PC-9 (cell line): Measurements from ENCODE around the gene PKD1L1. TPM values are rescaled to one million over a fixed set of nuclear protein-coding genes. Genes with fewer than 3 reads are reported as not detected.
A peak's percentile ranks its signal among the peaks of the same experiment; 100 is the strongest.

Experiments
- BruUV-seq: library from RNA; stranded (reverse); fragments of 400-500 nt; replicated peaks from 2 replicates; lab custom pipeline; 2021; lab: Mats Ljungman, UMichigan
- CTCF ChIA-PET: fragments of 300-600 bp; sonication (Branson Sonifier 250); formaldehyde crosslinking; loops from one replicate; lab custom pipeline; 2022; ENCODE audit warnings: antibody characterized with exemption; lab: Charles Lee
- POLR2A ChIA-PET: fragments of 300-600 bp; sonication (Branson Sonifier 250); formaldehyde crosslinking; loops from one replicate; lab custom pipeline; 2022; ENCODE audit warnings: antibody characterized with exemption; ENCODE audit not compliant: unreplicated experiment; lab: Charles Lee
- DNase-seq, 2 experiments: peaks; one replicate each; pipeline versions ENCODE4 v3.0.0 to v3.0.0-alpha.2; 2015 to 2022; ENCODE audit warnings: mixed read lengths in 1 of 2
- H2AFZ ChIP-seq: fragments of 200-600 bp; sonication (generic); 2 replicates; pipeline ENCODE4 v1.8.1; 2017; ENCODE audit warnings: antibody characterized with exemption
- H3F3A ChIP-seq: fragments of 200-600 bp; sonication (generic); 2 replicates; pipeline ENCODE4 v1.8.1; 2017; ENCODE audit warnings: antibody characterized with exemption, mild to moderate bottlenecking, low read depth; ENCODE audit not compliant: insufficient read depth
- H3K27ac ChIP-seq: fragments of 200-600 bp; sonication (generic); 2 replicates; pipeline ENCODE4 v1.6.1; 2016; ENCODE audit warnings: mixed run types
- H3K27me3 ChIP-seq: fragments of 200-600 bp; sonication (generic); 2 replicates; pipeline ENCODE4 v1.6.1; 2016; ENCODE audit warnings: low read depth, mixed run types; ENCODE audit not compliant: insufficient read depth
- H3K36me3 ChIP-seq: fragments of 200-600 bp; sonication (generic); 2 replicates; pipeline ENCODE4 v1.6.1; 2016; ENCODE audit warnings: low read depth, mixed run types
- H3K4me1 ChIP-seq: fragments of 200-600 bp; sonication (generic); replicated peaks from 2 replicates; pipeline ENCODE4 v1.6.1; 2016; ENCODE audit warnings: mixed run types; ENCODE audit not compliant: insufficient read depth
- H3K4me2 ChIP-seq: fragments of 200-600 bp; sonication (generic); 2 replicates; pipeline ENCODE4 v1.6.1; 2017; ENCODE audit warnings: mixed run types
- H3K4me3 ChIP-seq: fragments of 200-600 bp; sonication (generic); 2 replicates; pipeline ENCODE4 v1.6.1; 2016; ENCODE audit warnings: mixed run types
- H3K79me2 ChIP-seq: fragments of 200-600 bp; sonication (generic); 2 replicates; pipeline ENCODE4 v1.6.1; 2017; ENCODE audit warnings: low read depth, mixed run types
- H3K9me2 ChIP-seq: fragments of 200-600 bp; sonication (generic); 2 replicates; pipeline ENCODE4 v1.8.1; 2017; ENCODE audit warnings: mild to moderate bottlenecking; ENCODE audit not compliant: insufficient read depth
- H3K9me3 ChIP-seq: fragments of 200-600 bp; sonication (generic); 2 replicates; pipeline ENCODE4 v1.8.1; 2016; ENCODE audit warnings: low read depth; ENCODE audit not compliant: insufficient read depth
- H4K20me1 ChIP-seq: fragments of 200-600 bp; sonication (generic); 2 replicates; pipeline ENCODE4 v1.8.1; 2017; ENCODE audit not compliant: insufficient read depth
- CTCF ChIP-seq: fragments of 200-600 bp; sonication (generic); conservative IDR thresholded peaks from 2 replicates; pipeline ENCODE4 v1.6.1; 2017; ENCODE audit warnings: mixed run types, antibody characterized with exemption, mild to moderate bottlenecking, moderate library complexity
- EZH2 ChIP-seq: fragments of 200-600 bp; sonication (generic); IDR thresholded peaks from 2 replicates; pipeline ENCODE4 v1.8.0; 2017; ENCODE audit warnings: antibody characterized with exemption, low read depth
- intact Hi-C: fragments of 100-400 bp; cut with micrococcal nuclease; formaldehyde crosslinking; loops from one replicate; pipeline ENCODE4 v1.10.0; 2022; ENCODE audit not compliant: unreplicated experiment
- total RNA-seq: library from RNA; stranded (reverse); gene quantifications from 2 replicates; pipeline ENCODE4 v1.2.3, GENCODE V29; 2021

Gene PKD1L1
- total RNA-seq, 1 experiment from 2014 or later, result 0.07 TPM

GRCh38 chr7:47902013-47902412 is 46.3 kb downstream of the PKD1L1 start:
- intact Hi-C loops, result no loop called here
- CTCF ChIA-PET, result no interaction called here
- no TSS peak for BruUV-seq

GRCh38 chr7:47901542-47901941 is 46.7 kb downstream of the PKD1L1 start:
- Histone ChIP-seq H3K4me1 (peaks cover 26% of the 10 kb centered on the region), H3K79me2 (no peaks in the 10 kb centered on the region), H2AFZ (peak overlapping the region; percentile 84), H3K9me2 (no peaks in the 10 kb centered on the region), H3K36me3 (no peaks in the 10 kb centered on the region), H3K4me3 (peak overlapping the region; percentile 34; the same call in 1 of the 2 replicates), H3F3A (peaks cover 16% of the 10 kb centered on the region), H3K4me2 (peak overlapping the region; percentile 78), H3K27ac (peak overlapping the region; percentile 91), H3K27me3 (no peaks in the 10 kb centered on the region), H4K20me1 (no peaks in the 10 kb centered on the region), H3K9me3 (no peaks in the 10 kb centered on the region; the same call in 1 of the 2 replicates)
- POLR2A ChIA-PET, result interaction anchor here (0.7 kb wide), 1 partner anchor 1365 kb away, joined by 12 read pairs; no protein-coding TSS in a partner anchor
- TF ChIP-seq CTCF (no peak), EZH2 (no peak)
- CTCF ChIA-PET, result no interaction called here
- DNase-seq, result peak; percentile 44 to 90
- no TSS peak for BruUV-seq
- intact Hi-C loops, result no loop called here

More at GRCh38 chr7:47902013-47902412, 46.3 kb downstream of the PKD1L1 start:
- Histone ChIP-seq H3K4me3 (peak overlapping the region; percentile 4; the same call in 1 of the 2 replicates), H3F3A (peaks cover 16% of the 10 kb centered on the region), H3K27me3 (no peaks in the 10 kb centered on the region), H3K36me3 (no peaks in the 10 kb centered on the region), H3K9me2 (no peaks in the 10 kb centered on the region), H3K4me2 (peak overlapping the region; percentile 78), H3K4me1 (peaks cover 26% of the 10 kb centered on the region), H4K20me1 (no peaks in the 10 kb centered on the region), H3K27ac (peak overlapping the region; percentile 91), H2AFZ (peak overlapping the region; percentile 59; the same call in 1 of the 2 replicates), H3K79me2 (no peaks in the 10 kb centered on the region), H3K9me3 (no peaks in the 10 kb centered on the region; the same call in 1 of the 2 replicates)
- TF ChIP-seq EZH2 (no peak), CTCF (no peak)
- POLR2A ChIA-PET, result interaction anchor here (0.6 kb wide), 1 partner anchor 481 kb away, joined by 19 read pairs; no protein-coding TSS in a partner anchor
- no peak for DNase-seq

GRCh38 chr7:47897831-47898230 is 50.4 kb downstream of the PKD1L1 start:
- peaks cover 26% of the 10 kb centered on the region for H3K4me1 ChIP-seq
- no peaks in the 10 kb centered on the region for H3K9me2 ChIP-seq
- intact Hi-C loops, result no loop called here
- H3K36me3 ChIP-seq, result no peaks in the 10 kb centered on the region
- H4K20me1 ChIP-seq, result no peaks in the 10 kb centered on the region
- no peaks in the 10 kb centered on the region for H3K9me3 ChIP-seq
- peaks cover 16% of the 10 kb centered on the region for H3F3A ChIP-seq
- BruUV-seq, result no TSS peak
- TF ChIP-seq CTCF (no peak), EZH2 (no peak)
- no peak overlapping the region for H3K27ac ChIP-seq
- no peaks in the 10 kb centered on the region for H3K27me3 ChIP-seq
- ChIA-PET POLR2A (no interaction called here), CTCF (interaction anchor here (0.7 kb wide), 1 partner anchor 43 kb away, joined by 4 read pairs; no protein-coding TSS in a partner anchor)
- no peaks in the 10 kb centered on the region for H3K79me2 ChIP-seq
- H2AFZ ChIP-seq, result no peak overlapping the region
- H3K4me2 ChIP-seq, result no peak overlapping the region
- no peak overlapping the region for H3K4me3 ChIP-seq
- no peak for DNase-seq
